Measurements from ENCODE around the gene SUGP2. TPM values are rescaled to one million over a fixed set of nuclear protein-coding genes. Genes with fewer than 3 reads are reported as not detected.

SUGP2 gene
- total RNA-seq, 1 experiment from 2014 or later = 48.9 TPM

- H3K9ac ChIP-seq (ENCODE audit: low read length) = no peak overlapping the region
- intact Hi-C loops (cut with micrococcal nuclease) = no loop called here
- no peaks in the 10 kb centered on the region for H3K4me1 ChIP-seq (ENCODE audit: insufficient read depth, low read length)
- no TSS peak for BruUV-seq (replicated peaks)
- no peaks in the 10 kb centered on the region for H3K27me3 ChIP-seq (ENCODE audit: low read length)
- TF ChIP-seq CTCF (conservative IDR thresholded peaks at IDR 0.05; ENCODE audit: low read depth, low read length) = no peak
- no peak for TF ChIP-seq EZH2phosphoT487 (IDR thresholded peaks at IDR 0.05; ENCODE audit: borderline replicate concordance, low read length)
- no peak for TF ChIP-seq EZH2 (IDR thresholded peaks at IDR 0.05; ENCODE audit: low read length, unreplicated experiment)
- no peaks in the 10 kb centered on the region for H3K9me2 ChIP-seq (replicated peaks; ENCODE audit: low read length)
- ATAC-seq (no peak), DNase-seq (no peak)
- no peak overlapping the region for H3K4me2 ChIP-seq (ENCODE audit: low read length)
- CTCF ChIA-PET = no interaction called here
- H4K20me1 ChIP-seq (ENCODE audit: low read length) = no peaks in the 10 kb centered on the region
- H2AFZ ChIP-seq (ENCODE audit: low read length) = no peak overlapping the region
- POLR2A ChIA-PET (ENCODE audit: unreplicated experiment) = no interaction called here
- H3K79me2 ChIP-seq (ENCODE audit: low read length) = no peaks in the 10 kb centered on the region
- H3K36me3 ChIP-seq (ENCODE audit: low read depth, low read length) = no peaks in the 10 kb centered on the region
- H3K4me3 ChIP-seq (ENCODE audit: low read length) = no peak overlapping the region
- no peaks in the 10 kb centered on the region for H3F3A ChIP-seq (ENCODE audit: low read length, unreplicated experiment)
- no peak overlapping the region for H3K27ac ChIP-seq (ENCODE audit: low read length)
- no peaks in the 10 kb centered on the region for H3K9me3 ChIP-seq (ENCODE audit: low read length)
Measured at GRCh38 chr19:19076476-19076875, 43.2 kb upstream of the SUGP2 start.

GRCh38 chr19:19075126-19075525 is 41.8 kb upstream of the SUGP2 start:
- DNase-seq (no peak), ATAC-seq (no peak)
- Histone ChIP-seq H3K4me1 (ENCODE audit: insufficient read depth, low read length) (no peaks in the 10 kb centered on the region), H3F3A (ENCODE audit: low read length, unreplicated experiment) (no peaks in the 10 kb centered on the region), H3K36me3 (ENCODE audit: low read depth, low read length) (no peaks in the 10 kb centered on the region), H3K4me2 (ENCODE audit: low read length) (no peak overlapping the region), H3K27me3 (ENCODE audit: low read length) (no peaks in the 10 kb centered on the region), H3K4me3 (ENCODE audit: low read length) (no peak overlapping the region), H3K27ac (ENCODE audit: low read length) (no peak overlapping the region), H2AFZ (ENCODE audit: low read length) (no peak overlapping the region), H3K9me3 (ENCODE audit: low read length) (no peaks in the 10 kb centered on the region), H4K20me1 (ENCODE audit: low read length) (no peaks in the 10 kb centered on the region), H3K9ac (ENCODE audit: low read length) (no peak overlapping the region), H3K9me2 (replicated peaks; ENCODE audit: low read length) (no peaks in the 10 kb centered on the region), H3K79me2 (ENCODE audit: low read length) (no peaks in the 10 kb centered on the region)
- intact Hi-C loops (cut with micrococcal nuclease) = no loop called here
- POLR2A ChIA-PET (ENCODE audit: unreplicated experiment) = no interaction called here
- CTCF ChIA-PET = no interaction called here
- TF ChIP-seq EZH2 (IDR thresholded peaks at IDR 0.05; ENCODE audit: low read length, unreplicated experiment) = no peak
- no peak for TF ChIP-seq EZH2phosphoT487 (IDR thresholded peaks at IDR 0.05; ENCODE audit: borderline replicate concordance, low read length)
- TF ChIP-seq CTCF (conservative IDR thresholded peaks at IDR 0.05; ENCODE audit: low read depth, low read length) = no peak
- BruUV-seq (replicated peaks) = no TSS peak

GRCh38 chr19:19074196-19074882 is 41.0 kb upstream of the SUGP2 start:
- H3K27me3 ChIP-seq (ENCODE audit: low read length) = no peaks in the 10 kb centered on the region
- ATAC-seq (no peak), DNase-seq (no peak)
- BruUV-seq (replicated peaks) = no TSS peak
- no peaks in the 10 kb centered on the region for H4K20me1 ChIP-seq (ENCODE audit: low read length)
- no peak overlapping the region for H3K9ac ChIP-seq (ENCODE audit: low read length)
- no peaks in the 10 kb centered on the region for H3K9me2 ChIP-seq (replicated peaks; ENCODE audit: low read length)
- TF ChIP-seq EZH2 (IDR thresholded peaks at IDR 0.05; ENCODE audit: low read length, unreplicated experiment) (no peak), CTCF (conservative IDR thresholded peaks at IDR 0.05; ENCODE audit: low read depth, low read length) (no peak), EZH2phosphoT487 (IDR thresholded peaks at IDR 0.05; ENCODE audit: borderline replicate concordance, low read length) (no peak)
- no peak overlapping the region for H2AFZ ChIP-seq (ENCODE audit: low read length)
- H3K27ac ChIP-seq (ENCODE audit: low read length) = no peak overlapping the region
- H3K4me3 ChIP-seq (ENCODE audit: low read length) = no peak overlapping the region
- no peaks in the 10 kb centered on the region for H3F3A ChIP-seq (ENCODE audit: low read length, unreplicated experiment)
- no peaks in the 10 kb centered on the region for H3K4me1 ChIP-seq (ENCODE audit: insufficient read depth, low read length)
- no peaks in the 10 kb centered on the region for H3K36me3 ChIP-seq (ENCODE audit: low read depth, low read length)
- H3K9me3 ChIP-seq (ENCODE audit: low read length) = no peaks in the 10 kb centered on the region
- POLR2A ChIA-PET (ENCODE audit: unreplicated experiment) = no interaction called here
- intact Hi-C loops (cut with micrococcal nuclease) = no loop called here
- no peaks in the 10 kb centered on the region for H3K79me2 ChIP-seq (ENCODE audit: low read length)
- CTCF ChIA-PET = no interaction called here
- H3K4me2 ChIP-seq (ENCODE audit: low read length) = no peak overlapping the region

All from PC-3 (cell line).